Amniotic stem cell (primary cell): ENCODE measurements around the gene USH1C.

Source experiments
- DNase-seq: peaks from one replicate; lab custom pipeline; 2025; lab: John Stamatoyannopoulos, UW

Gene USH1C

GRCh38 chr11:17570034-17570433, 25.8 kb upstream of the USH1C start:
- DNase-seq = no peak

GRCh38 chr11:17568944-17569343, 24.7 kb upstream of the USH1C start:
- no peak for DNase-seq

- no peak for DNase-seq
Observed at GRCh38 chr11:17564687-17565042, 20.4 kb upstream of the USH1C start.

- DNase-seq = no peak
Observed at GRCh38 chr11:17563961-17564686, 19.9 kb upstream of the USH1C start.

- DNase-seq = no peak
Observed at GRCh38 chr11:17563231-17563646, 19.0 kb upstream of the USH1C start.

- DNase-seq = no peak
Observed at GRCh38 chr11:17561526-17561925, 17.3 kb upstream of the USH1C start.

GRCh38 chr11:17561111-17561415, 16.8 kb upstream of the USH1C start:
- no peak for DNase-seq

GRCh38 chr11:17560281-17561110, 16.3 kb upstream of the USH1C start:
- DNase-seq = no peak

GRCh38 chr11:17559341-17560087, 15.3 kb upstream of the USH1C start:
- DNase-seq = no peak

GRCh38 chr11:17558916-17559315, 14.7 kb upstream of the USH1C start:
- DNase-seq = no peak

GRCh38 chr11:17558025-17558780, 14.0 kb upstream of the USH1C start:
- DNase-seq = no peak

- DNase-seq = no peak
Observed at GRCh38 chr11:17556999-17557398, 12.8 kb upstream of the USH1C start.

- no peak for DNase-seq
Observed at GRCh38 chr11:17554487-17554886, 10.3 kb upstream of the USH1C start.

- DNase-seq = no peak
Observed at GRCh38 chr11:17553249-17553546, 9.0 kb upstream of the USH1C start.

GRCh38 chr11:17552392-17553248, 8.4 kb upstream of the USH1C start:
- DNase-seq = no peak

- DNase-seq = no peak
Observed at GRCh38 chr11:17552041-17552355, 7.8 kb upstream of the USH1C start.

- DNase-seq = no peak
Observed at GRCh38 chr11:17551347-17552040, 7.3 kb upstream of the USH1C start.

- DNase-seq = no peak
Observed at GRCh38 chr11:17550450-17551346, 6.5 kb upstream of the USH1C start.

- DNase-seq = no peak
Observed at GRCh38 chr11:17548444-17548843, 4.2 kb upstream of the USH1C start.

GRCh38 chr11:17547932-17548331, 3.7 kb upstream of the USH1C start:
- DNase-seq = no peak
